CD4-positive, alpha-beta T cell treated with Interleukin-4 for 1 hour (primary cell): Measurements from ENCODE around the gene FBXW9.
"Not testable (repeated sequence)": the region's sequence is repeated elsewhere in the genome, so short reads cannot be mapped to it uniquely, and the experiment has no call there.

Experiments used
- DNase-seq, 2 donors: peaks; one replicate each; pipeline ENCODE4 v3.0.0-alpha.2; 2020 to 2022

FBXW9 gene

GRCh38 chr19:12713304-12713703, 16.9 kb upstream of the FBXW9 start:
- DNase-seq = not testable (repeated sequence)

- peak; percentile 29 for DNase-seq
These were observed 15.6 kb upstream of the FBXW9 start for GRCh38 chr19:12712077-12712476.

- no peak for DNase-seq
These were observed 14.8 kb upstream of the FBXW9 start for GRCh38 chr19:12711187-12711586.

DNA sequence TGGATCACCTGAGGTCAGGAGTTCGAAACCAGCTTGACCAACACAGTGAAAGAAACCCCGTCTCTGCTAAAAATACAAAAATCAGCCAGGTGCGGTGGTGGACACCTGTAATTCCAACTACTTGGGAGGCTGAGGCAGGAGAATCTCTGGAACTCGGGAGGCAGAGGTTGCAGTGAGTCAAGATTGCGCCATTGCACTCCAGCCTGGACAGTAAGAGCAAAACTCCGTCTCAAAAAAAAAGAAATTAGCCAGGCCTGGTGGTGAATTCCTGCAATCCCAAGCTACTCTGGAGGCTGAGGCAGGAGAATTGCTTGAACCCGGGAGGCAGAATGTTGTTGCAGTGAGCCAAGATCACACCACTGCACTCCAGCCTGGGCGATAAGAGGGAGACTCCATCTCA, 12.2 kb upstream of the FBXW9 start:
- no peak for DNase-seq

DNA sequence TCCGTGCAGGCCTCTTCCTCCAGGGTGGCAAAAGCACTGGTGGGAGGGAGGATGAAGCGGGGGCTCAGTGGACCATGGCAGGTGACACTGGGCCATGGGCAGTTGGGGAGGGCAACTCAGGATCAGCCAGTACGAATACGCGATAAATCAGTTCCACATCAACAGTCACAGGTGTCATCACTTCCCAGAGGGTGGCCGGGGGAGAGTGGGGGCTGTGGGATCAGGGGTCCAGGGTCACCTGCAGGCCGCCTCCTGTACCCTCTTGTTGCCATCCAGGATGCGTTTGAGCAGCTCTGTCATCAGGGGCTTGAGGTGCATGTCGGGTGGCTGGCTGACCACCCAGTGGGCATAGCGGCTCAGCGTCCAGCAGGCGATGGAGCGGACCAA, 9.9 kb upstream of the FBXW9 start:
- DNase-seq = no peak

DNA sequence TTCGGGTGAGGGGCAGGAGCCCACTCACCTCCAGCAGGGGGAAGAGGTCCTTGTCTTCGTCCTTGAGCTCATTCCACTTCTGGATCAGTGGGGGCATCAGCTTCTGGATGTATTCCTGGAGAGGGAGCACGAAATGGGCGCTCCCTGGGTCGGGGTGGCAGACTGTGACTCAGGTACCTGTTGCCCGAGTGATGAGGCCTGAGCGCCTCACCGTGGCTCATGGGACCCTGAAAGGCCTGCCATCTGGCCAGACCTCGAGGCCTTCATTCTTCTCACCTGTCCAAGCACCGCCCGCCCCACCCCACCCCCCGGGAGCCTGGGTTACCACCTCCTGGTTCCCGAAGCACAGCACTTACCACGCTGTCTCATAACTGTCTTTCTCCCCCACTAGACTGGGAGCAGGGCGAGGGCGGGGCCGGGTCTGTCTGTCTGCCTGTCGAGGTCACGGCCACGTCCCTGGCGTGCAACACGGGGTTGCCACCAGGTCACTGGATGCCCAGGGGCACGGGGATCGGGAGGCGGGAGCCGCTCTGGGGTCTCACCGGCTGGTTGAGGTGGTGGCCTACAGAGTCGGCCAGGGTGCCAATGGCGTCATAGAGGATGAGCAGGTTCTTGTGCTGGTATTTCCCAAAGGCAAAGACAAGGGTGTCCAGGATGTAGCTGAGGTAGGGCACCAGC, 9.4 kb upstream of the FBXW9 start:
- no peak for DNase-seq

- DNase-seq = no peak
These were observed 8.7 kb upstream of the FBXW9 start for GRCh38 chr19:12705169-12705568.

DNA sequence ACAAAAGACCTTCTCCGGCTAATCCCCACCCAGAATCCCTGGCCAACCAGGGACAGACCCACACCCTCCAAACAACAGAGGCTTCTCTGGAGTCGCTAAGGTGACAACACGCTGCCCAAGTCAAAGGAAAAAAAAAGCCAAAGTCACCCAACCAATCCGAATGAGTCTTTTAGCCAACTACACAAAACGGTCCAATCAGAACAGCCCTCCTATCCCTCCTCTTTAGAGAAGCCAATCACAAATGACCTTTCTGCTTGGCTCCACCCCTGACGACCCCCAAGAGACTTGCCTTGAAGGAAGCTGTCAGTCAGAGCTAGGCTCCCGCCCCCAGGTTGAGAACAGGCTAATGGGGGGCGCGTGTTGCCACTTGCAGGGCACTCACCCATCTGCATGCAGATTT, 6.6 kb upstream of the FBXW9 start:
- DNase-seq = peak in 1 of 2 donors; percentile 11

DNA sequence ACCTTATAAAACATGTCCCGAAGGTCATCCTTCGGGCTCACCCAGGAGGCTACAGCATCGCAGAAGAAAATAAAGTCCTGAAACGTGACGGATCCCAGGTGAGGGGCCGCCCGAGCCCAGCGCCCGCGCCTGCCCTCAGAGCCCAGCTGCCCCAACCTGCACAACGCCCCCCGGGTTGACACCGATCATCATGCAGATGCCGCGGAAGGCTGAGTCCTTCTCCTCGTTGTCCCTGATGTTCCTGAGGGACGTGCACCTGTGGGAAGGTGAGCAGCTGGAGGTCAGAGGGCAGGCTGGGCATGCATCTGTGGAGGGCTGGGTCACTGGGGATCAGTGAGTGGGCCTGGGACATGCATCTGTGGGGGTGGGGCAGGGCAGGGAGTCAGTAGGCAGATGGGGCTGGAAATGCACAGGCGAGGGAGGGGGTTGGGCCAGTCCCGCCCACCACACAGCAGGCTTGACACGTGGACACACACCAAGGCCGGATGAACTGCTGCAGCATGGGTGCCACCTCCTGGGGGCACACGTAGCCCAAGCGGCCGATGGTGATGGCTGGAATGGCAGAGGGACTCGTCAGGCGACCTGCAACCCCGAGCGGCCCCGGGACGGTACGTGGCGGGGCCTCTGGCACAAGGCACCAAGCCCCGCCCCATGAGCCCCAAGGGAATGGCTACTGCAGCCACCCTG, 5.3 kb upstream of the FBXW9 start:
- no peak for DNase-seq

DNA sequence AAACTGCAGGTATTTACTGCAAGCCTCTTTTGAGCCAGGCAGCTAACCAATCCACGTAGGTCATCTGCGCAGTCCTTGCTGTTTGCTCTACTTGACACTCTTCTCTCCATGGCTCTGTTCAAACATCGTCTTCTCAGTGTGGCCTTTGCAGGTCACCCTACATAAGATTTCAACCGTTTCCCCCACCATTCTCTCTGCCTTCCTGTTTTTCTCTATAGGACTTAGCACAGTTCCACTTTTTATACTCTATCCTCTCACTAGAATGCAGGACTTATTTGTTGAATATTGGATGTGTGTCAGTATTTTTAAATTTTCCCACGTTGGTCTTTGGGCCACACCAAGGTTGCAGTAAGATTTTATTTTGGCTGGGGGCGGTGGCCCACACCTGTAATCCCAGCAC, 1.7 kb upstream of the FBXW9 start:
- DNase-seq = no peak

GRCh38 chr19:12697425-12697824, 994 bp upstream of the FBXW9 start:
- DNase-seq = not testable (repeated sequence)

DNA sequence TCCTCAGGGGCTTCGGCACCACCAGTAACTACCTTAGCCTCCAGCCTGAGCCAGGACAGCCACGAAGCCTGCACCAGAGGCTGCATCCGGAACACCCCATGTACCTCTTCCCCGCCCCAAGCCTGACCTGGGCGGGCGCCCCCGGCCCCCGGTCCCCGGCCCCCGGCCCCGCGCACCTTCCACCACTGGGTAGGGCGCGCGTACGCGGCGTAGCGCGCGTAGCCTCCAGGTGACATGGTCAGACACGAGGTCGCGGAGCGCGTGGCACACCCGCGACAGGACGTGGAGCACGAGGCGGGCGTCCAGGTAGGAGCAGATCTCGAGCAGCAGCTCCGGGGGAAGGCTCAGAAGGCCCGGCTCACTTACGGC, 450 bp downstream of the FBXW9 start:
- no peak for DNase-seq

DNA sequence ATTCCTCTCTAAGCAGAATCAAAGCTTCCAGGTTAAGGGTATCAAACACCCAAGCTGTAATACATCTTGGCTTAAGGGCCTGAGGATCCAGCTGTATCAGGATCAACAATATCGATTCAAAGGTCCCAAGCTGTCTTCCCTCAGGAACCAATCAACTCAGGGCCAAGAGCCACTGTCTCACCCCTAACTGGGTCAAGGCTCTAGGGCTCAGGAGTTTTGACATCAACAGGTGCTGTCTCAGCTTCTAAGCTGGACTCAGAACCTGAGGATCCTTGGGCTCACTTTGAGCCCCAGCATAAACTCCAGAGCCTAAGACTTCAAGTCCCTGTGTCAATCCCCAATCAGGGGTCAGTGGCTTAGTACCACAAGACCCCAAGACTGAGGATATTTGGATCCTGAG, 917 bp downstream of the FBXW9 start:
- no peak for DNase-seq

DNA sequence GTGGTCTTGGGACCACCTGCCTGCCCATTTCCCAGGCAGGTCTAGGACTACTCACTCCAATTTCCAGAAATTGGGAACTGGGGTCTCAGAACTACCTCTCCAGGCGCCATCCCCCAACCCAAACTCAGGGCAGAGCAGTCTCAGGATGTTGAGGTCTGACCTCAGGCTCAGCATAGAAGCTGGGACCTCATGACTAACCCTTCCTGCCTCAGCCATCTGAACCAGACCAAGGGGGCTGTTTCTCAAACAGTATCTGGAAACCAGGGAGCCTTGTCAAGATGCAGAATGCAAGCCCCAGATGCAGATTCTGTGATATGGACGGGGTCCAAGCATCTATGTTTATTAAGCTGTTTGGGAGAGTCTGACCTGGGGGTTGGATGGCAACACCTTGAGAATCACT, 1.3 kb downstream of the FBXW9 start:
- no peak for DNase-seq

GRCh38 chr19:12694641-12695040, 1.8 kb downstream of the FBXW9 start:
- DNase-seq = no peak

- no peak for DNase-seq
These were observed 3.5 kb downstream of the FBXW9 start for GRCh38 chr19:12692960-12693359.

DNA sequence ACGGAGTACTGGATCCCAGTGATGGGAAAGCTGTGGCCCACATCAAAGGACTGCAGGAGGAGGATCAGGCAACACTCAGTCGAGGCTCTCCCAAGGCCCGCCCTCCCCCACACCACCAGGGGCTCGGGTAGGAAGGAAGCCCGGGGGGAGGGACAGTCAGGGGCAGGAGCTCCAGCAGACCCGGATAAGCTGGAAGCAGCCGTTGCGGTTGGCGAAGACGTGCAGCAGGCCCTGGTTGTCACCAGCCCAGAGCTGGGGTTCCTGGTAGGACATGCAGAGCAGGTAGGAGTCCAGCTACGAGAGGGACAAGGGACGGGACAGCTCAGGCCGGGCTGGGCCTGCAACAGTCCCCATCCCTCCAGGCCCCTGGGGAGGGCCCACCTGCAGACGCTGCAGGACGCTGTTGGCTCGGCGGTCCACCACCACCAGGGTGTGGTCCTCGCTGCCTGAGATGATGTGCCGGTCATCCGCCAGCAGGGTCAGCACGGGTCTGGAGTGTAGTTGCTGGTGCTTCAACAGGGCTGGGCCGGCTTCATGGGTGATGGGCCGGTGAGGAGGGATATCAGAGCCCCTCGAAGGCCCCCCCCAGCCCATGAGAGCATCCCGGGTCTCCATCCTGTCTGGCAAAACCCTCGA, 6.7 kb downstream of the FBXW9 start:
- no peak for DNase-seq

GRCh38 chr19:12689012-12689411, 7.4 kb downstream of the FBXW9 start:
- no peak for DNase-seq

DNA sequence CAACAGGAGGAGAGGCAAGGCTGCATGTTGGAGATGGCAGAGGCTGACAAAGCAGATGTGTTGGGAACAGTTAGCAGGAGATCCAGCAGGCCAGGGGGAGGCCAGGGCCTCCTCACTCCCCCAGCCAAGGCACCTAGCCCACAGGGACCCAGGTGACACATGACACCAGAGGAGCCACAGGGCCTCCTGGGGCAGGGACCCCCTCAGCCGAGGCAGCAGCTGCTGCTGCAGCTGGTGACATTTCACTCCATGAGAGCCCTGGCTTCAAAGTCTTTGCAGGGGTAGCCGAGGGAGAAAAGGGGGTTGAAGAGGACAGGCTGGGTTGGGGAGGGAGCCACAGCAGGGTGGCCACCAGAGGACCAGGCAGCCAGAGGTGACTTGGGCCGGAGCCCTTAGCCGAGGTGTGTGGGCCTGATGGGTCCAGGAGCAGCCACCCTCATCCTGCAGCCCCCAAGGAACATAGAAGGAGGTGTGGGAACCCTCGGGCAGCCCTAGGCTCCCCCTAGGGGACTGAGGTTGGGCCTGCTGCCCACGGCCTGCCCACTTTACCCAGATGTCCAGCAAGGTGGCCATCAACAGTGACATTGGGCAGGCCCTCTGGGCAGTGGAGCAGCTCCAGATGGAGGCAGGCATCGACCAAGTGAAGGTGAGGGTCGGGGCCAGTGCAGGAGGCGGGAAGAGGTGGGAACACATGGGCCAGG, 8.8 kb downstream of the FBXW9 start, which contains the start of gene GNG14:
TSS of gene GNG14 (plus strand) at position 503 of the 701 bp plus-strand sequence. CDS start at position 554, 51 bp downstream.
- no peak for DNase-seq

- DNase-seq = no peak
These were observed 10.6 kb downstream of the FBXW9 start for GRCh38 chr19:12685831-12686230.

DNA sequence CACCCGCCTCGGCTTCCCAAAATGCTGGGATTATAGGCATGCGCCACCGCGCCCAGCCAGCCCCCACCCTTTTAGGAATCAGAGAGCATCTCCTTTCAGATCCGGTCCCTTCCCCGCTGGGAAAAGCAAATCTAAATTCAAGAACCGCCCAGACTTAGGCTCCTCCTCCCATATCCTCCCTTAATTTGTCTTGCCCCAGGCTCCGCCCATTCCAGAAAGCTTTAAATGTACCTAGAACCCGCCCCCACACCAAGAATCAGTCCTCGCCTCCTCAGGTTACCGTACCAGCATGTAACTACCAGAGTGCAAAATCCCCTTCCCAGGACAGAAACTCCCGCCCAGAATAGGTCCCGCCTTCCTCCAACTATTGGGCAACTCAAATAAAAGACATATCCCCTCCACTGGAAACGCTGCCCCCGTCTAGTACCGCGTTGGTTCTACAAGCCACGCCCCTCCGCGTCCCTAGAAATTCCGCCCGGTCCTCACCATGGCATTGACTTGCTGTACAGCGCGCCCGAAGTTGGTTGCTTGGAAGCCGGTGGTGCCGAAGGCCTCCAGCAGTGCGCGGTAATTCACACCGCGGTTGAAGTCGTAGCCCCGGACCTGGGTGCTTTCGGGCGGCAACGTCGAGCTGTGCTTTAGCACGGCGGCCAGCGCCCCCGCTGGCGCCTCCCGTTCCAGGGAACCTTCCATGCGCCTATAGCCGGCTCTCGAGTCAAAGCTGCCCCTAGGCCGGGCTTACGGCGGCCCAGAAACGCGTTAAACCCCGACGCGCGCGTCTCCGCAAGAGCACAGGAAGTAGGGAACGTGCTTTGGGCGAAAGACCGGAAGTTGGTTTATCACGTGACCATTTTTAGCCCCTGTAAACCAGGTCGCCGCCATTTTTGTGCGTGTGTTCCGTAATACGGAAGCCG, 15.1 kb downstream of the FBXW9 start, which contains the start of gene DHPS:
TSS of gene DHPS (minus strand) at position 807 of the 914 bp plus-strand sequence. CDS start at position 693, 114 bp downstream.
- peak; percentile 96 for DNase-seq

DNA sequence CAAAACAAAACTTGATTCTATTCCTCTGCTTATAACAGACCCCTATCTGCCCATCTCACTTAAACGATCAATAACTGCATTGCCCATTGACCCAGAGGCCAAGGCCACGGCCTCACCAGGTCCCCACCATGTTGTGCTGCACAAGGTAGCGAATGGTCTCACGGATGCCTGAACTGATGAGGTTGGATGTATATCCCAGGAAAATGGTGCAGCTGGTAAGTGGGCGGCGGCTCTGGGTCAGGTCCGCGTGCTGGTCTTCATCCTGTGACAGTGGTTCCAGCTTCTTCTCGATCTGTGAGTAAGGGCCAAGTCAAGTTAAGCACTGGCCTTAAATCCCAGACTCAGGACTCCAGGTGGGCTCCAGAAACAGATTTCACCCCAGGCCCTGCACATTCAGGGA, 16.4 kb downstream of the FBXW9 start:
- no peak for DNase-seq
